Epithelial cell of proximal tubule (primary cell): Measurements from ENCODE around the gene PRSS50. TPM values are rescaled to one million over a fixed set of nuclear protein-coding genes. Genes with fewer than 3 reads are reported as not detected.
"Not testable (repeated sequence)": the region's sequence is repeated elsewhere in the genome, so short reads cannot be mapped to it uniquely, and the experiment has no call there.

Experiments
- DNase-seq: peaks from one replicate; pipeline ENCODE4 v3.0.0-alpha.2; 2011; ENCODE audit warnings: low read depth
- H3K4me3 ChIP-seq: 2 replicates; pipeline ENCODE4 v1.5.1; 2011; ENCODE audit warnings: low read depth, mild to moderate bottlenecking, low read length
- CTCF ChIP-seq: conservative IDR thresholded peaks from 2 replicates; pipeline ENCODE4 v1.5.1; 2012; ENCODE audit warnings: low read depth, mild to moderate bottlenecking, low read length
- total RNA-seq: library from RNA; depleted of rRNA; stranded (reverse); fragments of >200 nt; gene quantifications from 2 replicates; pipeline ENCODE4 v1.2.3, GENCODE V29; 2015

Gene PRSS50
- total RNA-seq, 1 donor from 2014 or later, result not detected

- TF ChIP-seq CTCF, result no peak
- H3K4me3 ChIP-seq, result no peak overlapping the region
- no peak for DNase-seq
These were observed 32.9 kb upstream of the PRSS50 start for GRCh38 chr3:46750555-46751038.

- no peak for TF ChIP-seq CTCF
- DNase-seq, result no peak
- H3K4me3 ChIP-seq, result no peak overlapping the region
These were observed 31.5 kb upstream of the PRSS50 start for GRCh38 chr3:46749129-46749528.

- no peak for DNase-seq
- TF ChIP-seq CTCF, result no peak
- H3K4me3 ChIP-seq, result no peak overlapping the region
These were observed 30.5 kb upstream of the PRSS50 start for GRCh38 chr3:46748170-46748569.

- H3K4me3 ChIP-seq, result no peak overlapping the region
- DNase-seq, result no peak
- no peak for TF ChIP-seq CTCF
These were observed 29.0 kb upstream of the PRSS50 start for GRCh38 chr3:46746711-46747110.

GRCh38 chr3:46742992-46743585, 25.4 kb upstream of the PRSS50 start:
- no peak overlapping the region for H3K4me3 ChIP-seq
- no peak for TF ChIP-seq CTCF
- no peak for DNase-seq

- not testable (repeated sequence) for H3K4me3 ChIP-seq, DNase-seq
These were observed 21.9 kb upstream of the PRSS50 start for GRCh38 chr3:46739565-46739964.

GRCh38 chr3:46737329-46737731, 19.7 kb upstream of the PRSS50 start:
- H3K4me3 ChIP-seq, result no peak overlapping the region
- no peak for TF ChIP-seq CTCF
- no peak for DNase-seq
